Endothelial cell of umbilical vein (primary cell): Measurements from ENCODE around the gene LRIG1. TPM values are rescaled to one million over a fixed set of nuclear protein-coding genes. Genes with fewer than 3 reads are reported as not detected.

Experiments used
- BruUV-seq: library from RNA; stranded (reverse); fragments of 400-500 nt; replicated peaks from 2 replicates; lab custom pipeline; 2021; lab: Mats Ljungman, UMichigan
- CTCF ChIA-PET: fragments of 300-600, 350-600 bp; sonication (Branson Sonifier 250); formaldehyde crosslinking; loops from one replicate; lab custom pipeline; 2021; ENCODE audit warnings: antibody characterized with exemption, inconsistent platforms; lab: Charles Lee
- POLR2A ChIA-PET: fragments of 300-600, 350-600 bp; sonication (Branson Sonifier 250); formaldehyde crosslinking; loops from one replicate; lab custom pipeline; 2021; ENCODE audit warnings: antibody characterized with exemption, inconsistent platforms; lab: Charles Lee
- DNase-seq: peaks from one replicate; pipeline ENCODE4 v3.0.0-alpha.2; 2011; ENCODE audit warnings: low read depth, low spot score
- FAIRE-seq: peaks from 2 replicates; lab custom pipeline; 2011; peaks lifted over from hg19 to GRCh38; lab: Jason Lieb, UNC
- H2AFZ ChIP-seq: 2 replicates; pipeline ENCODE4 v1.6.0; 2012; ENCODE audit warnings: low read depth, low read length, control low read depth, inconsistent platforms
- H3K27ac ChIP-seq: 2 replicates; pipeline ENCODE4 v1.5.1; 2011; ENCODE audit warnings: low read depth, mild to moderate bottlenecking, control low read depth, low read length, moderate library complexity; ENCODE audit not compliant: insufficient read depth
- H3K27me3 ChIP-seq, 2 experiments: 2 replicates each; pipeline versions ENCODE4 v1.6.0 to v1.6.1; 2011; ENCODE audit warnings: low read length in 2 of 2, mixed read lengths in 1 of 2; ENCODE audit not compliant: control insufficient read depth in 2 of 2, insufficient read depth in 2 of 2
- H3K36me3 ChIP-seq, 2 experiments: 2 replicates in 1 of 2; 3 replicates in 1 of 2; pipeline ENCODE4 v1.5.1; 2011; ENCODE audit warnings: low read length in 2 of 2, mild to moderate bottlenecking in 1 of 2, moderate library complexity in 1 of 2; ENCODE audit not compliant: control insufficient read depth in 2 of 2, insufficient read depth in 2 of 2; ENCODE audit errors: extremely low read depth in 1 of 2
- H3K4me1 ChIP-seq: 3 replicates; pipeline ENCODE4 v1.5.1; 2011; ENCODE audit warnings: mild to moderate bottlenecking, low read length; ENCODE audit not compliant: control insufficient read depth, insufficient read depth; ENCODE audit errors: extremely low read depth
- H3K4me2 ChIP-seq: 2 replicates; pipeline ENCODE4 v1.6.1; 2011; ENCODE audit warnings: low read length, control low read depth, mixed read lengths; ENCODE audit not compliant: insufficient read depth
- H3K4me3 ChIP-seq, 3 experiments: fragments of 200-600 bp in 1 of 3; sonication (generic), shearing (Covaris generic) in 1 of 3; replicated peaks in 1 of 3; 2 replicates each; pipeline ENCODE4 v1.5.1; 2011 to 2016; ENCODE audit warnings: control low read depth in 3 of 3, low read length in 3 of 3, mild to moderate bottlenecking in 2 of 3, inconsistent platforms in 1 of 3, low read depth in 1 of 3, moderate library complexity in 1 of 3; ENCODE audit not compliant: insufficient read depth in 1 of 3
- H3K79me2 ChIP-seq: 2 replicates; pipeline ENCODE4 v1.6.0; 2012; ENCODE audit warnings: low read length, inconsistent platforms; ENCODE audit not compliant: control insufficient read depth, insufficient read depth
- H3K9ac ChIP-seq: replicated peaks from 2 replicates; pipeline ENCODE3; 2011; ENCODE audit warnings: low read length, control low read depth; ENCODE audit not compliant: insufficient read depth; ENCODE audit errors: extremely low read depth
- H3K9me1 ChIP-seq: replicated peaks from 3 replicates; pipeline ENCODE4 v1.6.0; 2011; ENCODE audit warnings: mild to moderate bottlenecking, low read length; ENCODE audit not compliant: control insufficient read depth, insufficient read depth; ENCODE audit errors: extremely low read depth
- H3K9me3 ChIP-seq: replicated peaks from 2 replicates; pipeline ENCODE4 v1.5.1; 2012; ENCODE audit warnings: low read length, inconsistent platforms; ENCODE audit not compliant: control insufficient read depth, insufficient read depth
- H4K20me1 ChIP-seq: replicated peaks from 2 replicates; pipeline ENCODE3; 2011; ENCODE audit warnings: mild to moderate bottlenecking, low read length; ENCODE audit not compliant: control insufficient read depth, insufficient read depth; ENCODE audit errors: extremely low read depth
- CTCF ChIP-seq, 2 donors: IDR thresholded peaks; 1 replicate in 1 of 2; 2 replicates in 1 of 2; pipeline ENCODE4 v1.5.1; 2011; ENCODE audit warnings: low read length in 2 of 2, mild to moderate bottlenecking in 2 of 2, moderate library complexity in 2 of 2, control low read depth in 1 of 2, inconsistent platforms in 1 of 2, low read depth in 1 of 2; ENCODE audit not compliant: insufficient read depth in 1 of 2; ENCODE audit errors: extremely low read depth in 1 of 2
- EZH2 ChIP-seq: IDR thresholded peaks from 2 replicates; pipeline ENCODE4 v1.6.1; 2012; ENCODE audit warnings: borderline replicate concordance, low read depth, mild to moderate bottlenecking, moderate library complexity, low read length, inconsistent platforms; ENCODE audit not compliant: severe bottlenecking
- FOS ChIP-seq: IDR thresholded peaks from 2 replicates; pipeline ENCODE4 v1.6.1; 2011; ENCODE audit warnings: mild to moderate bottlenecking, low read length, moderate library complexity, borderline replicate concordance; ENCODE audit not compliant: insufficient read depth
- GATA2 ChIP-seq: IDR thresholded peaks from 2 replicates; pipeline ENCODE4 v1.7.0; 2011; ENCODE audit warnings: low read depth, mild to moderate bottlenecking, moderate library complexity, mixed read lengths, low read length; ENCODE audit not compliant: insufficient read length, insufficient read depth
- JUN ChIP-seq: IDR thresholded peaks from 2 replicates; pipeline ENCODE4 v1.6.1; 2011; ENCODE audit warnings: borderline replicate concordance, low read depth; ENCODE audit not compliant: insufficient read length, insufficient read depth
- MAX ChIP-seq: IDR thresholded peaks from 2 replicates; pipeline ENCODE4 v1.6.1; 2011; ENCODE audit not compliant: insufficient read depth, insufficient read length
- MYC ChIP-seq: IDR thresholded peaks from one replicate; pipeline ENCODE4 v1.6.1; 2011; ENCODE audit warnings: mild to moderate bottlenecking, low read depth, low read length
- POLR2A ChIP-seq: IDR thresholded peaks from 2 replicates; pipeline ENCODE4 v1.6.1; 2012; ENCODE audit warnings: low read depth, mild to moderate bottlenecking, control low read depth, low read length
- POLR2AphosphoS5 ChIP-seq: IDR thresholded peaks from 2 replicates; pipeline ENCODE4 v1.6.1; 2012; ENCODE audit warnings: low read depth, mild to moderate bottlenecking, control low read depth, low read length, moderate library complexity; ENCODE audit not compliant: insufficient read depth
- dilution Hi-C: fragments of 300-500 bp; cut with MboI; formaldehyde crosslinking; loops from one replicate; pipeline ENCODE4 v1.15.0; 2019; ENCODE audit warnings: low sequenced_read_pairs; ENCODE audit not compliant: extremely low pct_ligation_motif_present
- intact Hi-C: fragments of 100-400 bp; cut with micrococcal nuclease; formaldehyde crosslinking; loops from one replicate; pipeline ENCODE4 v1.10.0; 2022
- polyA plus RNA-seq, 4 experiments: library from polyadenylated mRNA; depleted of rRNA in 3 of 4; stranded (reverse) in 3 of 4; unstranded in 1 of 4; fragments of >200 nt; gene quantifications; 2 replicates each; pipeline versions ENCODE4 v1.2.1 to v1.2.3, GENCODE V29; 2011 to 2012; ENCODE audit warnings: missing spikeins in 1 of 4
- total RNA-seq: library from RNA; stranded (reverse); gene quantifications from 2 replicates; pipeline ENCODE4 v1.2.3, GENCODE V29; 2021

LRIG1 gene
- total and polyA plus RNA-seq, 2 donors (not counting 3 experiments of a cell fraction or from before 2014, with no cell fraction given) = 50.3 to 52.2 TPM

DNA sequence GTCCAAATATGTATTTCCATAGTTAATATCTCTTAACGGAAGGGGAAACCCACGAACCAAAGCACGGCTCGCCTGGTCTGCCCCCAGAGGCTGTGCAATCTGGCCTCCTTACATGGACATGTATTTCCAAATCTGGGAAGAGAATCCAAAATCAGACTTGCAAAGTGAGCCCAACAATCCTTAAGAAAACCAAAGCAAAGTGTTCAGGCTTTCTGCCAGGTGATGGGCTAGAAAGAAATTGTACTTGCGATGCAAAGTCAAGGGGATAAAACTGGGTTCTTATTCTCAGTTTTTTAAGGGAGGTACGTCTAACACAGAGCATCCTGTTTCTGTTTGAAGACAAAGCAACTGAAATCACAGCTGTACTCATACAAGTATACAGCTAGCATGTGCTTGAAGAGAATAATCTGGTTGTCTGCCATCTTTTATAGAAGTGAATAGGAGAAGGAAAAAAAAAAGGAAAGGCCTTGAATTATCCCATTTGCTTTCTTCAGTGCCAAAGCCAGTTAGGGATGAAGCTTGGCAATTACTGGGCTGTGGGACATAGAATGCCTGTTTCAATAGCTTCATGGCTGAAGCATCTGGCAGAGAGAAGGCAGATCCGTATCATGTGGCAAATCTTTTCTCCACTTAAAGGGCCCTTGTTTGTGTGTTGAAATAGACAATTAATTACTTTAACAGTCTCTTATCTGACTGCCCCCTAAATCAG is 48.4 kb downstream of the LRIG1 start:
- Histone ChIP-seq H3K27me3 (no peaks in the 10 kb centered on the region), H3K9me3 (no peaks in the 10 kb centered on the region), H3K4me2 (no peak overlapping the region), H4K20me1 (no peaks in the 10 kb centered on the region), H3K36me3 (peaks cover 0 to 6% of the 10 kb centered on the region in 2 experiments), H3K4me3 (no peak overlapping the region), H3K79me2 (no peaks in the 10 kb centered on the region), H3K4me1 (peaks cover 11% of the 10 kb centered on the region), H3K9ac (no peak overlapping the region), H3K9me1 (no peaks in the 10 kb centered on the region), H3K27ac (no peak overlapping the region), H2AFZ (no peak overlapping the region)
- CTCF ChIA-PET = interaction anchor here (2.2 kb wide), 1 partner anchor 16 kb away, joined by 12 read pairs; no protein-coding TSS in a partner anchor
- TF ChIP-seq EZH2 = no peak
- TF ChIP-seq MAX = no peak
- no peak for TF ChIP-seq POLR2A
- TF ChIP-seq JUN = no peak
- no peak for TF ChIP-seq FOS
- no peak for TF ChIP-seq MYC
- no peak for TF ChIP-seq GATA2
- no peak for TF ChIP-seq CTCF (IDR thresholded peaks at IDR 0.05; ENCODE audit: extremely low read depth in 1 of 2, insufficient read depth in 1 of 2, low read depth in 1 of 2, low read length in 2 of 2)
- TF ChIP-seq POLR2AphosphoS5 = no peak
- DNase-seq (no peak), FAIRE-seq (no peak)
- no TSS peak for BruUV-seq
- intact Hi-C loops = no loop called here
- POLR2A ChIA-PET = no interaction called here
- dilution Hi-C loops = no loop called here
